GM12878 (cell line): Measurements from ENCODE around the gene ANXA3.

ENCODE experiments used
- CHD1 ChIP-seq: IDR thresholded peaks from 2 replicates; pipeline ENCODE4 v1.6.1; 2012; ENCODE audit warnings: low read depth, low read length, improper control_type of control experiment
- DPF2 ChIP-seq: fragments of 450-650 bp; IDR thresholded peaks from 2 replicates; pipeline ENCODE4 v1.6.1; 2017; ENCODE audit warnings: mild to moderate bottlenecking
- STAT3 ChIP-seq: IDR thresholded peaks from 2 replicates; pipeline ENCODE4 v1.6.1; 2011; ENCODE audit warnings: low read depth, low read length, improper control_type of control experiment

GRCh38 chr4:78602334-78602733 lies 50.8 kb downstream of the ANXA3 start:
- TF ChIP-seq CHD1 (no peak), DPF2 (no peak), STAT3 (no peak)
